ENCODE data around the gene LASP1NB.

Gene LASP1NB

DNA sequence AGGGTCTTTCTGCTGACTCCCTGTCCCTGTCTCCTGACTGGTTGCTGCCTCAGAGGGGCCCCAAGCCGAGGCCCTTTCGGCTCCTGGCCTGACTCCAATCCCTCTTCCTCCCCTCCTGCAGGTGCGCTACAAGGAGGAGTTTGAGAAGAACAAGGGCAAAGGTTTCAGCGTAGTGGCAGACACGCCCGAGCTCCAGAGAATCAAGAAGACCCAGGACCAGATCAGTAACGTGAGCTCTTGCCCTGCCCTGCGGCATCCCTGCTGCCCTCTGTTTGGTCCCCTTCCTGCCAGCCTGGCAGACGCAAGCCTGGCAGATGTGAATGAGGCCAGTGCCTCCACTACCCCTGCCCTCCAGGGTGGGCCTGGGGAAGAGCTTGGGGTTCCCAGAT lies 27.1 kb upstream of the LASP1NB start:
- H3K4me3 ChIP-seq (ENCODE audit: extremely low read depth in 1 of 4, insufficient read depth in 2 of 4, low read depth in 3 of 4, low read length in 4 of 4): no peak overlapping the region
- no peak for TF ChIP-seq BCL11A (IDR thresholded peaks at IDR 0.05; ENCODE audit: low read depth in 2 of 2, low read length in 2 of 2)
- no peak for TF ChIP-seq CHD1 (IDR thresholded peaks at IDR 0.05; ENCODE audit: low read depth, low read length)
- no peak for TF ChIP-seq RFX5 (IDR thresholded peaks at IDR 0.05; ENCODE audit: borderline replicate concordance, low read depth, low read length)
- no peak for TF ChIP-seq NANOG (IDR thresholded peaks at IDR 0.05; ENCODE audit: insufficient read depth, low read depth, low read length, poor library complexity, severe bottlenecking)
- TF ChIP-seq CBX8 (IDR thresholded peaks at IDR 0.05; ENCODE audit: borderline replicate concordance, low read depth, low read length): no peak
- no peak for TF ChIP-seq FOSL1 (IDR thresholded peaks at IDR 0.05; ENCODE audit: insufficient read depth, low read depth, low read length)
- TF ChIP-seq POU5F1 (IDR thresholded peaks at IDR 0.05; ENCODE audit: low read depth, low read length): no peak
- no peak for TF ChIP-seq TAF1 (IDR thresholded peaks at IDR 0.05; ENCODE audit: low read depth, low read length)

More for the DNA sequence above, 27.1 kb upstream of the LASP1NB start:
- H3K36me3 ChIP-seq (ENCODE audit: control insufficient read depth in 2 of 4, insufficient read depth in 4 of 4, low read length in 3 of 4): peaks cover 4 to 16% (median 10%) of the 10 kb centered on the region in 4 experiments; a peak in 7 of 8 replicates
- no peak overlapping the region; a peak in 2 of 7 replicates for H3K9ac ChIP-seq (replicated peaks in 1 of 4; ENCODE audit: extremely low read depth in 1 of 4, low read depth in 3 of 4, low read length in 3 of 4)
- 87% methylated on average over 9 of the region's 9 CpGs; no CpG with 5 or more reads in 1 of the 2 experiments for WGBS, 2 experiments (ENCODE audit: extremely low coverage in 1 of 2, insufficient coverage in 1 of 2, insufficient read length in 1 of 2, insufficient replicate concordance in 2 of 2, low coverage in 1 of 2, low lambda C conversion rate in 2 of 2, missing lambda C conversion rate in 1 of 2)
- no peak overlapping the region for H2AFZ ChIP-seq (ENCODE audit: low read length)
- no peak overlapping the region for H2AK5ac ChIP-seq (ENCODE audit: low read depth, low read length)
- no peak overlapping the region for H3K56ac ChIP-seq (replicated peaks; ENCODE audit: insufficient read length, low read depth, low read length)
- H4K5ac ChIP-seq (ENCODE audit: insufficient read length, low read depth, low read length): no peak overlapping the region
- H3K27ac ChIP-seq (ENCODE audit: low read depth, low read length): no peak overlapping the region
- FAIRE-seq: no peak
- no peak overlapping the region for H3K4me2 ChIP-seq (ENCODE audit: insufficient read depth in 1 of 2, low read depth in 2 of 2, low read length in 2 of 2)
- H3K9me3 ChIP-seq (ENCODE audit: insufficient read depth in 2 of 2, low read depth in 1 of 2, low read length in 1 of 2): no peaks in the 10 kb centered on the region
- no peak overlapping the region for H2BK12ac ChIP-seq (ENCODE audit: low read depth, low read length)
- H2BK15ac ChIP-seq (ENCODE audit: low read length): no peak overlapping the region
- H3K4me1 ChIP-seq (replicated peaks in 1 of 4; ENCODE audit: control insufficient read depth in 3 of 4, insufficient read depth in 4 of 4, low read length in 3 of 4): peaks cover 0 to 10% (median 4%) of the 10 kb centered on the region in 4 experiments; a peak in 6 of 7 replicates
- H3K23ac ChIP-seq (ENCODE audit: insufficient read length): no peak overlapping the region
- H3K4ac ChIP-seq (replicated peaks; ENCODE audit: insufficient read length, low read depth, low read length): no peak overlapping the region
- no peak overlapping the region for H2BK20ac ChIP-seq (ENCODE audit: low read length)
- H3K14ac ChIP-seq (ENCODE audit: insufficient read length): no peak overlapping the region
- H4K91ac ChIP-seq (replicated peaks; ENCODE audit: insufficient read length, low read length): no peak overlapping the region
- no peak overlapping the region for H4K8ac ChIP-seq (ENCODE audit: extremely low read depth, insufficient read depth, low read length)
- peak overlapping the region; percentile 60 for H2BK5ac ChIP-seq (ENCODE audit: low read depth, low read length)
- no peak for DNase-seq (ENCODE audit: low read depth in 1 of 2, low spot score in 2 of 2)
- no peaks in the 10 kb centered on the region for H3K23me2 ChIP-seq (ENCODE audit: low read depth, low read length)
- H3K18ac ChIP-seq (ENCODE audit: extremely low read depth, low read length): no peak overlapping the region
- no peaks in the 10 kb centered on the region for H3K27me3 ChIP-seq (replicated peaks in 1 of 4; ENCODE audit: control insufficient read depth in 3 of 4, extremely low read depth in 1 of 4, insufficient read depth in 3 of 4, low read length in 3 of 4)
- H2BK120ac ChIP-seq (replicated peaks; ENCODE audit: low read depth, low read length): no peak overlapping the region
- ChIA-PET CTCF (ENCODE audit: partially characterized antibody) (interaction anchor here (0.5 to 1.3 kb wide), 4 partner anchors 12 to 337 kb away, joined by 3 to 4 read pairs (median 4); no protein-coding TSS in a partner anchor), POLR2A (ENCODE audit: partially characterized antibody) (interaction anchor here (1.2 to 4.0 kb wide), 7 partner anchors 13 to 146 kb away, joined by 3 to 16 read pairs (median 4); partner anchors contain the start of genes LASP1 and RPL23)
- no peaks in the 10 kb centered on the region; the same call in 1 of the 2 replicates for H3K79me1 ChIP-seq (ENCODE audit: low read depth, low read length)
- peaks cover 0 to 3% of the 10 kb centered on the region in 2 experiments for H4K20me1 ChIP-seq (replicated peaks in 1 of 2; ENCODE audit: control insufficient read depth in 1 of 2, insufficient read depth in 2 of 2, low read length in 2 of 2)
- no peaks in the 10 kb centered on the region for H3K79me2 ChIP-seq (ENCODE audit: control insufficient read depth in 1 of 2, insufficient read depth in 2 of 2, low read length in 2 of 2)
